Measurements from ENCODE around the gene TNIP1.

GRCh38 chr5:151085517-151086041 lies 4.7 kb upstream of the TNIP1 start:
- TF ChIP-seq CTCF (IDR thresholded peaks at IDR 0.05) (no peak), POLR2A (IDR thresholded peaks at IDR 0.05) (peak; percentile 33), POLR2AphosphoS5 (IDR thresholded peaks at IDR 0.05) (peak; percentile 21 to 60 (median 26)), EP300 (IDR thresholded peaks at IDR 0.05; ENCODE audit: low read depth) (no peak)

Measured in transverse colon (tissue), 4 donors.